Body of pancreas (tissue), 4 donors: ENCODE results near the gene CHRM2.

Source experiments
- CTCF ChIP-seq, 7 experiments: fragments of 450-650 bp in 4 of 7; fragments of 200-600 bp in 3 of 7; sonication (generic) in 3 of 7; IDR thresholded peaks; one replicate each; pipeline ENCODE4 v1.5.1; 2016 to 2019; ENCODE audit warnings: antibody characterized with exemption in 7 of 7
- POLR2A ChIP-seq, 3 donors: fragments of 450-650 bp; IDR thresholded peaks; one replicate each; pipeline ENCODE4 v1.6.1; 2016; ENCODE audit warnings: antibody characterized with exemption in 3 of 3, mild to moderate bottlenecking in 2 of 3

- TF ChIP-seq POLR2A (IDR thresholded peaks at IDR 0.05): no peak
- no peak for TF ChIP-seq CTCF (IDR thresholded peaks at IDR 0.05)
These were observed 87.8 kb downstream of the CHRM2 start for GRCh38 chr7:136956232-136956631.
